SK-N-SH (cell line): ENCODE measurements around the gene MTF1. TPM values are rescaled to one million over a fixed set of nuclear protein-coding genes. Genes with fewer than 3 reads are reported as not detected.
A peak's percentile ranks its signal among the peaks of the same experiment; 100 is the strongest.

ENCODE experiments used
- CTCF ChIA-PET: fragments of 300-600, 350-600 bp; formaldehyde crosslinking; extraction: SDS; loops from one replicate; lab custom pipeline; 2021; lab: Yijun Ruan, JAX
- POLR2A ChIA-PET: fragments of 350-600 bp; sonication (Branson Sonifier 250); formaldehyde crosslinking; extraction: SDS; loops from one replicate; lab custom pipeline; 2020; ENCODE audit warnings: antibody characterized with exemption, inconsistent platforms; lab: Yijun Ruan, JAX
- DNase-seq: peaks from one replicate; pipeline ENCODE4 v3.0.0; 2012
- H2AFZ ChIP-seq: fragments of 200-600 bp; sonication (generic); 2 replicates; pipeline ENCODE4 v1.8.1; 2016; ENCODE audit warnings: antibody characterized with exemption, mild to moderate bottlenecking, low read depth
- H3F3A ChIP-seq: fragments of 200-600 bp; sonication (generic); replicated peaks from 2 replicates; pipeline ENCODE3; 2016; ENCODE audit warnings: antibody characterized with exemption, mild to moderate bottlenecking; ENCODE audit not compliant: insufficient read depth
- H3K27ac ChIP-seq, 2 experiments: fragments of 200-500 bp in 1 of 2; fragments of 200-600 bp in 1 of 2; sonication (Bioruptor generic) in 1 of 2; sonication (generic), shearing (Covaris generic) in 1 of 2; 2 replicates each; pipeline versions ENCODE4 v1.5.1 to v1.6.1; 2014 to 2016; ENCODE audit warnings: low read depth in 2 of 2, inconsistent platforms in 1 of 2, low read length in 1 of 2, mild to moderate bottlenecking in 1 of 2, mixed read lengths in 1 of 2
- H3K27me3 ChIP-seq: fragments of 200-600 bp; sonication (generic), shearing (Covaris generic); 2 replicates; pipeline ENCODE4 v1.6.1; 2016; ENCODE audit warnings: mixed run types; ENCODE audit not compliant: insufficient read depth
- H3K36me3 ChIP-seq, 2 experiments: fragments of 200-500 bp in 1 of 2; fragments of 200-600 bp in 1 of 2; sonication (Bioruptor generic) in 1 of 2; sonication (generic) in 1 of 2; replicated peaks in 1 of 2; 2 replicates each; pipeline versions ENCODE3 to v1.5.1; 2014 to 2016; ENCODE audit warnings: low read length in 1 of 2, mild to moderate bottlenecking in 1 of 2; ENCODE audit not compliant: insufficient read depth in 2 of 2, control insufficient read depth in 1 of 2
- H3K4me1 ChIP-seq, 2 experiments: fragments of 200-500 bp in 1 of 2; fragments of 200-600 bp in 1 of 2; sonication (Bioruptor generic) in 1 of 2; sonication (generic), shearing (Covaris generic) in 1 of 2; 2 replicates each; pipeline versions ENCODE4 v1.5.1 to v1.6.1; 2014 to 2016; ENCODE audit warnings: low read depth in 1 of 2, low read length in 1 of 2, mixed run types in 1 of 2; ENCODE audit not compliant: insufficient read depth in 2 of 2, control insufficient read depth in 1 of 2
- H3K4me2 ChIP-seq: fragments of 200-600 bp; sonication (generic), shearing (Covaris generic); 2 replicates; pipeline ENCODE4 v1.6.1; 2017; ENCODE audit warnings: mixed run types
- H3K4me3 ChIP-seq, 2 experiments: fragments of 200-500 bp in 1 of 2; fragments of 200-600 bp in 1 of 2; sonication (Bioruptor generic) in 1 of 2; sonication (generic), shearing (Covaris generic) in 1 of 2; 2 replicates each; pipeline versions ENCODE4 v1.5.1 to v1.8.1; 2014 to 2016; ENCODE audit warnings: low read depth in 2 of 2, inconsistent platforms in 1 of 2, low read length in 1 of 2, mild to moderate bottlenecking in 1 of 2, mixed read lengths in 1 of 2, moderate library complexity in 1 of 2
- H3K79me2 ChIP-seq: fragments of 200-600 bp; sonication (generic); 2 replicates; pipeline ENCODE4 v1.8.1; 2017; ENCODE audit warnings: mild to moderate bottlenecking; ENCODE audit not compliant: insufficient read depth
- H3K9ac ChIP-seq: fragments of 200-600 bp; sonication (generic); 2 replicates; pipeline ENCODE4 v1.6.1; 2017; ENCODE audit warnings: mixed run types
- H3K9me2 ChIP-seq: fragments of 200-600 bp; sonication (generic); 2 replicates; pipeline ENCODE4 v1.6.1; 2017; ENCODE audit warnings: mixed run types
- H3K9me3 ChIP-seq: fragments of 200-600 bp; sonication (generic); 2 replicates; pipeline ENCODE4 v1.6.1; 2017; ENCODE audit warnings: mixed run types, mild to moderate bottlenecking, moderate library complexity
- H4K20me1 ChIP-seq: fragments of 200-600 bp; sonication (generic); 2 replicates; pipeline ENCODE4 v1.6.1; 2017; ENCODE audit warnings: mild to moderate bottlenecking, mixed run types; ENCODE audit not compliant: insufficient read depth
- CHD2 ChIP-seq: fragments of 150-350 bp; IDR thresholded peaks from 2 replicates; pipeline ENCODE4 v1.6.1; 2018; ENCODE audit warnings: low read length; ENCODE audit not compliant: partially characterized antibody
- CTCF ChIP-seq: fragments of 200-600 bp; sonication (generic); IDR thresholded peaks from 2 replicates; pipeline ENCODE4 v1.6.1; 2017; ENCODE audit warnings: antibody characterized with exemption, mild to moderate bottlenecking, moderate library complexity
- GABPA ChIP-seq: IDR thresholded peaks from 2 replicates; pipeline ENCODE4 v1.4.0; 2012; ENCODE audit warnings: low read depth, mild to moderate bottlenecking
- JUND ChIP-seq: IDR thresholded peaks from 2 replicates; pipeline ENCODE4 v1.4.0; 2012
- MXI1 ChIP-seq: IDR thresholded peaks from 2 replicates; pipeline ENCODE4 v1.6.1; 2012; ENCODE audit warnings: mild to moderate bottlenecking, low read depth, low read length, improper control_type of control experiment
- NFIC ChIP-seq: IDR thresholded peaks from 2 replicates; pipeline ENCODE4 v1.4.0; 2012; ENCODE audit warnings: borderline replicate concordance
- POLR2AphosphoS5 ChIP-seq: IDR thresholded peaks from 2 replicates; pipeline ENCODE4 v1.6.1; 2012; ENCODE audit warnings: low read depth, low read length
- RAD21 ChIP-seq: IDR thresholded peaks from 2 replicates; pipeline ENCODE4 v1.6.1; 2012; ENCODE audit warnings: mild to moderate bottlenecking, low read length
- RCOR1 ChIP-seq: fragments of 150-350 bp; IDR thresholded peaks from 2 replicates; pipeline ENCODE4 v1.6.1; 2017; ENCODE audit warnings: antibody characterized with exemption, low read length
- RFX5 ChIP-seq: IDR thresholded peaks from 2 replicates; pipeline ENCODE4 v1.6.1; 2012; ENCODE audit warnings: mild to moderate bottlenecking, improper control_type of control experiment, low read length
- SIN3A ChIP-seq: IDR thresholded peaks from 2 replicates; pipeline ENCODE4 v1.6.1; 2012; ENCODE audit warnings: low read depth, mild to moderate bottlenecking, low read length, moderate library complexity, borderline replicate concordance
- TCF12 ChIP-seq: IDR thresholded peaks from 2 replicates; pipeline ENCODE4 v1.4.0; 2012
- TEAD4 ChIP-seq: IDR thresholded peaks from 2 replicates; pipeline ENCODE4 v1.4.0; 2012; ENCODE audit warnings: mild to moderate bottlenecking, borderline replicate concordance; ENCODE audit not compliant: insufficient read depth
- WGBS: methylation state at CpG from one replicate; pipeline ENCODE4 v1.1.6; 2017; ENCODE audit warnings: low lambda C conversion rate; 5-methylcytosine and 5-hydroxymethylcytosine counted together
- polyA plus RNA-seq, 3 experiments: library from polyadenylated mRNA; depleted of rRNA; stranded (reverse); fragments of >200 nt; gene quantifications; 2 replicates each; pipeline ENCODE4 v1.2.3, GENCODE V29; 2012

MTF1 gene
- polyA plus RNA-seq, 1 of the 3 experiments (the other 2 are of a cell fraction) = 5.0 TPM

- POLR2A ChIA-PET = no interaction called here
- peaks cover 24% of the 10 kb centered on the region for H3F3A ChIP-seq
- H3K27ac ChIP-seq = no peak overlapping the region; a peak in 3 of 4 replicates
- H3K9me2 ChIP-seq = no peaks in the 10 kb centered on the region
- H3K4me3 ChIP-seq = peak overlapping the region in 1 of 2 experiments; percentile 11; a peak in 1 of 4 replicates
- peaks cover 41% of the 10 kb centered on the region for H3K79me2 ChIP-seq
- H2AFZ ChIP-seq = no peak overlapping the region
- peaks cover 45 to 51% of the 10 kb centered on the region in 2 experiments for H3K36me3 ChIP-seq
- no peak overlapping the region for H3K9ac ChIP-seq
- H3K4me2 ChIP-seq = no peak overlapping the region
- CTCF ChIA-PET = interaction anchor here (0.7 to 3.3 kb wide), 6 partner anchors 17 to 48 kb away, joined by 3 to 13 read pairs (median 5); partner anchors contain the start of genes MANEAL and MTF1
- H3K4me1 ChIP-seq = peaks cover 15 to 25% of the 10 kb centered on the region in 2 experiments
- TF ChIP-seq CTCF = peak; percentile 88
- 0 out of 2 replicates have a peak, but pooled peaks have one; percentile 19 for TF ChIP-seq RCOR1
- TF ChIP-seq NFIC = no peak
- no peak for TF ChIP-seq MXI1
- TF ChIP-seq CHD2 = peak; percentile 20
- peak; percentile 50 for TF ChIP-seq RAD21
- TF ChIP-seq SIN3A = peak; percentile 12; the same call in 1 of the 2 replicates
- TF ChIP-seq GABPA = no peak
- TF ChIP-seq TEAD4 = no peak
- TF ChIP-seq TCF12 = no peak
- H3K27me3 ChIP-seq = no peaks in the 10 kb centered on the region
- peak; percentile 73 for DNase-seq
- peaks cover 12% of the 10 kb centered on the region for H4K20me1 ChIP-seq
- H3K9me3 ChIP-seq = no peaks in the 10 kb centered on the region
- 38% methylated on average over 7 of the region's 7 CpGs for WGBS
Measured at GRCh38 chr1:37811027-37811655, 48.3 kb downstream of the MTF1 start.

GRCh38 chr1:37809942-37810341 is 49.5 kb downstream of the MTF1 start:
- Histone ChIP-seq H3K79me2 (peaks cover 51% of the 10 kb centered on the region), H3K36me3 (peaks cover 47 to 49% of the 10 kb centered on the region in 2 experiments), H3K4me1 (peaks cover 15 to 29% of the 10 kb centered on the region in 2 experiments), H3K9ac (no peak overlapping the region; the same call in 1 of the 2 replicates), H3K4me2 (peak overlapping the region; percentile 86; the same call in 1 of the 2 replicates), H3K4me3 (no peak overlapping the region; a peak in 1 of 4 replicates), H4K20me1 (peaks cover 22% of the 10 kb centered on the region), H3F3A (peaks cover 29% of the 10 kb centered on the region), H2AFZ (no peak overlapping the region), H3K27ac (peak overlapping the region; percentile 82 to 91; a peak in 3 of 4 replicates), H3K9me2 (no peaks in the 10 kb centered on the region), H3K9me3 (no peaks in the 10 kb centered on the region), H3K27me3 (no peaks in the 10 kb centered on the region)
- DNase-seq = no peak
- ChIA-PET POLR2A (no interaction called here), CTCF (no interaction called here)
- WGBS = 65% methylated on average over 2 of the region's 2 CpGs
- TF ChIP-seq POLR2AphosphoS5 = no peak
- no peak for TF ChIP-seq JUND
- TF ChIP-seq RAD21 = no peak
- no peak for TF ChIP-seq RFX5
